MM.1S (cell line): ENCODE data around the gene PITPNM3.

ENCODE experiments used
- DNase-seq: peaks from one replicate; pipeline ENCODE4 v3.0.0-alpha.2; 2015
- H2AFZ ChIP-seq: fragments of 300-600 bp; sonication (generic); 2 replicates; pipeline ENCODE4 v1.6.0; 2016; ENCODE audit warnings: antibody characterized with exemption, low read length
- H3F3A ChIP-seq: fragments of 300-600 bp; sonication (generic); 2 replicates; pipeline ENCODE4 v1.6.1; 2016; ENCODE audit warnings: mild to moderate bottlenecking, antibody characterized with exemption, low read length, moderate library complexity, mixed read lengths; ENCODE audit not compliant: insufficient read depth
- H3K27ac ChIP-seq: fragments of 300-600 bp; sonication (generic); 2 replicates; pipeline ENCODE4 v1.5.1; 2016; ENCODE audit warnings: mild to moderate bottlenecking, low read length
- H3K27me3 ChIP-seq: fragments of 300-600 bp; sonication (generic); replicated peaks from 2 replicates; pipeline ENCODE4 v1.6.0; 2016; ENCODE audit warnings: low read length; ENCODE audit not compliant: insufficient read depth
- H3K36me3 ChIP-seq: fragments of 300-600 bp; sonication (generic); replicated peaks from 2 replicates; pipeline ENCODE4 v1.6.1; 2016; ENCODE audit warnings: mild to moderate bottlenecking, low read length, mixed read lengths; ENCODE audit not compliant: insufficient read depth
- H3K4me1 ChIP-seq: fragments of 300-600 bp; sonication (generic); 2 replicates; pipeline ENCODE4 v1.6.1; 2016; ENCODE audit warnings: low read length, mixed read lengths
- H3K4me2 ChIP-seq: fragments of 300-600 bp; sonication (generic); 2 replicates; pipeline ENCODE4 v1.6.0; 2016; ENCODE audit warnings: low read depth, low read length
- H3K4me3 ChIP-seq: fragments of 300-600 bp; sonication (generic); 2 replicates; pipeline ENCODE4 v1.5.1; 2016; ENCODE audit warnings: low read length, mixed read lengths
- H3K79me2 ChIP-seq: fragments of 300-600 bp; sonication (generic); 2 replicates; pipeline ENCODE4 v1.6.1; 2016; ENCODE audit warnings: mixed run types, low read length, mixed read lengths
- H3K9ac ChIP-seq: fragments of 300-600 bp; sonication (generic); 2 replicates; pipeline ENCODE4 v1.6.1; 2016; ENCODE audit warnings: low read length, mixed read lengths
- H3K9me2 ChIP-seq: fragments of 300-600 bp; sonication (generic); replicated peaks from 2 replicates; pipeline ENCODE4 v1.6.1; 2016; ENCODE audit warnings: mild to moderate bottlenecking, low read length, mixed read lengths; ENCODE audit not compliant: insufficient read depth
- H3K9me3 ChIP-seq: fragments of 300-600 bp; sonication (generic); replicated peaks from 2 replicates; pipeline ENCODE4 v1.6.1; 2016; ENCODE audit warnings: mild to moderate bottlenecking, low read length, mixed read lengths; ENCODE audit not compliant: insufficient read depth
- H4K20me1 ChIP-seq: fragments of 300-600 bp; sonication (generic); 2 replicates; pipeline ENCODE4 v1.6.1; 2016; ENCODE audit warnings: mild to moderate bottlenecking, low read length, moderate library complexity, mixed read lengths; ENCODE audit not compliant: insufficient read depth
- EZH2 ChIP-seq: fragments of 300-600 bp; sonication (generic); optimal IDR thresholded peaks from 2 replicates; pipeline ENCODE3; 2017; ENCODE audit warnings: low read depth, mild to moderate bottlenecking, antibody characterized with exemption, low read length, mixed read lengths
- EZH2phosphoT487 ChIP-seq: fragments of 300-600 bp; sonication (generic); IDR thresholded peaks from 2 replicates; pipeline ENCODE4 v1.6.1; 2018; ENCODE audit warnings: antibody characterized with exemption, low read length
- TF ChIP-seq, protein P1 (sequence below): fragments of 300-600 bp; sonication (generic); IDR thresholded peaks from 2 replicates; pipeline ENCODE4 v1.5.1; 2016; ENCODE audit warnings: antibody characterized with exemption, low read length, mixed read lengths

Gene PITPNM3

DNA sequence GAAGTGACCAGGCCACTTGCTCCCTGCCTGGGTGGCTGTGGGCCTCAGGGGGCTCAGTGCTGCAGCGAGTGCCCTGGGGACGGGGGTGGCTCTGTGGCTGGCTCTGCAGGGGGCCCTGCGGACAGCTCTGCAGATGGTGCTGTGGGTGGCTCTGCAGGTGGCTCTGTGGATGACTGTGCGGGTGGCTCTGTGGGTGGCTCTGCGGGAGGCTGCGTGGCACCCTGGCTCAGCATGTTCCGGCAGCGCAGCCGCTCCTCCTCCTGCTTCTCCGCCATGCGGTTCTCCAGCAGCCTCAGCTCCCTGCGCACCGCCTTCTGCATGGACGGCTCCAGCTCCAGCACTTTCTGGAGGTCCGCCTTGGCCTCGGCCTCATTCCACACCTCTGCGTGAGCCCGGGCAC, 130.9 kb downstream of the PITPNM3 start:
- no peak for TF ChIP-seq EZH2phosphoT487
- TF ChIP-seq EZH2, result no peak
- TF ChIP-seq, protein P1, sequence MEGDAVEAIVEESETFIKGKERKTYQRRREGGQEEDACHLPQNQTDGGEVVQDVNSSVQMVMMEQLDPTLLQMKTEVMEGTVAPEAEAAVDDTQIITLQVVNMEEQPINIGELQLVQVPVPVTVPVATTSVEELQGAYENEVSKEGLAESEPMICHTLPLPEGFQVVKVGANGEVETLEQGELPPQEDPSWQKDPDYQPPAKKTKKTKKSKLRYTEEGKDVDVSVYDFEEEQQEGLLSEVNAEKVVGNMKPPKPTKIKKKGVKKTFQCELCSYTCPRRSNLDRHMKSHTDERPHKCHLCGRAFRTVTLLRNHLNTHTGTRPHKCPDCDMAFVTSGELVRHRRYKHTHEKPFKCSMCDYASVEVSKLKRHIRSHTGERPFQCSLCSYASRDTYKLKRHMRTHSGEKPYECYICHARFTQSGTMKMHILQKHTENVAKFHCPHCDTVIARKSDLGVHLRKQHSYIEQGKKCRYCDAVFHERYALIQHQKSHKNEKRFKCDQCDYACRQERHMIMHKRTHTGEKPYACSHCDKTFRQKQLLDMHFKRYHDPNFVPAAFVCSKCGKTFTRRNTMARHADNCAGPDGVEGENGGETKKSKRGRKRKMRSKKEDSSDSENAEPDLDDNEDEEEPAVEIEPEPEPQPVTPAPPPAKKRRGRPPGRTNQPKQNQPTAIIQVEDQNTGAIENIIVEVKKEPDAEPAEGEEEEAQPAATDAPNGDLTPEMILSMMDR, result no peak
- H3K4me2 ChIP-seq, result no peak overlapping the region

DNA sequence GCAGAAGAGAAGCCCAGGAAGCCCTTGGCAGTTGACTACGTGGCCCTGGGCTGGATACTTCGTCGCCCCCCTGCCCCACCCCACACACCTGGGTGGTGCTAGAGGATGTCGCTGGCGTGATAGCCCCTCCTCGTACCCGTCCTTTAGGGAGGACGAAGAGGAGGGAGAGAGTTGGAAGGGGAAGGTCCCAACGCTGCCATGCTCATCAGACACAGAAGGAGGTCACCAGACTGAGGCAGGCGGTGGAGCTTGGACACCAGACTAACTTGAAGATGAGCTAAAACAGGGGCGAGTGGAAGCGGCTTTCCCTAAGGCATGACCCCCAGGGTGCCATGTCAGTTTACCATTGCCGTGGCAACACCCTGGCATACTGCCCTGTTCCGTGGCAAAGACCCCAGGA, 132.4 kb downstream of the PITPNM3 start:
- peaks cover 34% of the 10 kb centered on the region for H3K27me3 ChIP-seq
- no peaks in the 10 kb centered on the region for H3K79me2 ChIP-seq
- TF ChIP-seq, protein P1, result no peak
- TF ChIP-seq EZH2 (no peak), EZH2phosphoT487 (no peak)
- H3F3A ChIP-seq, result peaks cover 7% of the 10 kb centered on the region
- H3K4me2 ChIP-seq, result no peak overlapping the region
- no peaks in the 10 kb centered on the region for H3K36me3 ChIP-seq
- no peak overlapping the region for H2AFZ ChIP-seq
- peaks cover 21% of the 10 kb centered on the region for H3K4me1 ChIP-seq
- no peaks in the 10 kb centered on the region for H3K9me3 ChIP-seq
- no peaks in the 10 kb centered on the region for H3K9me2 ChIP-seq
- H3K27ac ChIP-seq, result no peak overlapping the region
- no peak overlapping the region for H3K4me3 ChIP-seq
- no peak overlapping the region for H3K9ac ChIP-seq
- DNase-seq, result no peak
- no peaks in the 10 kb centered on the region for H4K20me1 ChIP-seq

More for the DNA sequence above, 130.9 kb downstream of the PITPNM3 start:
- H3K36me3 ChIP-seq, result no peaks in the 10 kb centered on the region
- H4K20me1 ChIP-seq, result no peaks in the 10 kb centered on the region
- H3K9me3 ChIP-seq, result no peaks in the 10 kb centered on the region
- no peak overlapping the region for H3K9ac ChIP-seq
- no peaks in the 10 kb centered on the region for H3K9me2 ChIP-seq
- H3K27me3 ChIP-seq, result peaks cover 47% of the 10 kb centered on the region
- no peaks in the 10 kb centered on the region for H3K79me2 ChIP-seq
- H2AFZ ChIP-seq, result no peak overlapping the region
- DNase-seq, result no peak
- peaks cover 17% of the 10 kb centered on the region for H3K4me1 ChIP-seq
- peaks cover 7% of the 10 kb centered on the region for H3F3A ChIP-seq
- H3K4me3 ChIP-seq, result no peak overlapping the region
- no peak overlapping the region for H3K27ac ChIP-seq

DNA sequence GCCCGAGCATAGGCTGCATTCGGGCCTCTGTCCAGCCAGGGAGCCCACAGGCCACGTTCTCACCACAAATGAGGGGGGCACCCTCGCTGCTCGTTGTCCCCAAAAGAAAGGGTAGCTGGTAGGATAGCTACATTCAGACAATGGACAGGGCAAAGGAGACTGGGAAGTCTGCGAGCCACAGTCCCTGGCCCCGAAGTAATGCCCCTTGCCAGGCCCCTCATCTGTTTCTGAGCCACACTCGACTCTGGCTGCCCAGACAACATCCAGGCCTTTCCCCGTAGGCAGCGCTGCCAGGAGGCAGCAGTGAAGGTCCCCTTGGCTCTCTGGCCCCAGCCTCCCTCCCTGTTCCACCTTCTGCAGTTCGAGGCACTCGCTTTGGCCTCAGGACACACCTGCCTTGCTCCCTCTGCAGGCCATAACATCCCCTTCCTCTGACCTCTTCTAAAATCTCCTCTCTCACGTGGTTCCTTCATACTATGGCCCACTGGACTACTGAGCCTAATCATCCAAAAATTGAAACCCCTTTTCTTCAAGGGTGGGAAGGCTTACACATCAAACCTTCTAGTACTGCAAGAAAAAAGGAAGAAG, 133.6 kb downstream of the PITPNM3 start:
- Histone ChIP-seq H3K9me2 (no peaks in the 10 kb centered on the region), H3F3A (peaks cover 7% of the 10 kb centered on the region), H3K79me2 (no peaks in the 10 kb centered on the region), H3K4me2 (no peak overlapping the region), H3K9ac (no peak overlapping the region), H3K4me1 (peaks cover 16% of the 10 kb centered on the region), H3K27me3 (peaks cover 26% of the 10 kb centered on the region), H4K20me1 (no peaks in the 10 kb centered on the region), H2AFZ (no peak overlapping the region), H3K9me3 (no peaks in the 10 kb centered on the region), H3K36me3 (no peaks in the 10 kb centered on the region), H3K4me3 (no peak overlapping the region), H3K27ac (no peak overlapping the region)
- TF ChIP-seq EZH2phosphoT487, result no peak
- no peak for TF ChIP-seq EZH2
- no peak for DNase-seq
